Neuronal stem cell (in vitro differentiated cells): ENCODE data around the gene ZNF282.

Experiments
- DNase-seq: peaks from one replicate; pipeline ENCODE4 v3.0.0-alpha.2; 2013; ENCODE audit warnings: low spot score
- H2AFZ ChIP-seq: one replicate; pipeline ENCODE4 v1.6.1; 2013; ENCODE audit warnings: mild to moderate bottlenecking, low read length, inconsistent platforms
- H2AK5ac ChIP-seq: 2 replicates; pipeline ENCODE4 v1.6.1; 2013; ENCODE audit warnings: low read depth, mild to moderate bottlenecking, inconsistent platforms, low read length, moderate library complexity, mixed read lengths
- H2BK120ac ChIP-seq: 2 replicates; pipeline ENCODE4 v1.6.1; 2013; ENCODE audit warnings: low read depth, mild to moderate bottlenecking, inconsistent platforms, low read length, moderate library complexity, mixed read lengths
- H2BK12ac ChIP-seq: one replicate; pipeline ENCODE4 v1.6.1; 2013; ENCODE audit warnings: low read length, inconsistent platforms
- H2BK15ac ChIP-seq: 2 replicates; pipeline ENCODE4 v1.6.1; 2013; ENCODE audit warnings: mild to moderate bottlenecking, low read length, inconsistent platforms, mixed read lengths
- H2BK5ac ChIP-seq: one replicate; pipeline ENCODE4 v1.6.1; 2013; ENCODE audit warnings: inconsistent platforms, mild to moderate bottlenecking, low read length, moderate library complexity
- H3K14ac ChIP-seq: one replicate; pipeline ENCODE4 v1.6.1; 2013; ENCODE audit warnings: low read length, inconsistent platforms
- H3K18ac ChIP-seq: 2 replicates; pipeline ENCODE4 v1.6.1; 2013; ENCODE audit warnings: low read length, inconsistent platforms
- H3K23ac ChIP-seq: 2 replicates; pipeline ENCODE4 v1.6.1; 2013; ENCODE audit warnings: low read depth, mild to moderate bottlenecking, mixed read lengths, low read length, inconsistent platforms; ENCODE audit not compliant: poor library complexity
- H3K27ac ChIP-seq: replicated peaks from 3 replicates; pipeline ENCODE4 v1.5.1; 2013; ENCODE audit warnings: low read length, inconsistent platforms
- H3K27me3 ChIP-seq, 3 experiments: 2 replicates each; pipeline ENCODE4 v1.6.1; 2013; ENCODE audit warnings: low read length in 3 of 3, mild to moderate bottlenecking in 2 of 3, inconsistent platforms in 1 of 3, low read depth in 1 of 3, mixed read lengths in 1 of 3, moderate library complexity in 1 of 3; ENCODE audit not compliant: control insufficient read depth in 3 of 3, insufficient read depth in 3 of 3
- H3K36me3 ChIP-seq, 2 donors: replicated peaks in 1 of 2; 2 replicates each; pipeline ENCODE4 v1.6.1; 2013; ENCODE audit warnings: low read length in 2 of 2; ENCODE audit not compliant: control insufficient read depth in 2 of 2, insufficient read depth in 2 of 2
- H3K4ac ChIP-seq: 2 replicates; pipeline ENCODE4 v1.6.1; 2013; ENCODE audit warnings: inconsistent platforms, mild to moderate bottlenecking, low read length, moderate library complexity
- H3K4me1 ChIP-seq, 2 donors: 1 replicate in 1 of 2; 2 replicates in 1 of 2; pipeline ENCODE4 v1.6.1; 2013; ENCODE audit warnings: low read length in 2 of 2, low read depth in 1 of 2; ENCODE audit not compliant: control insufficient read depth in 2 of 2, insufficient read depth in 1 of 2
- H3K4me2 ChIP-seq: one replicate; pipeline ENCODE4 v1.6.1; 2013; ENCODE audit warnings: mild to moderate bottlenecking, low read length, inconsistent platforms; ENCODE audit not compliant: insufficient read depth, poor library complexity, severe bottlenecking
- H3K4me3 ChIP-seq, 2 donors: 2 replicates each; pipeline ENCODE4 v1.5.1; 2013; ENCODE audit warnings: low read length in 2 of 2, mild to moderate bottlenecking in 2 of 2, inconsistent platforms in 1 of 2, moderate library complexity in 1 of 2
- H3K79me1 ChIP-seq: one replicate; pipeline ENCODE4 v1.6.1; 2013; ENCODE audit warnings: low read depth, mild to moderate bottlenecking, inconsistent platforms, low read length, moderate library complexity
- H3K9ac ChIP-seq: one replicate; pipeline ENCODE4 v1.6.1; 2013; ENCODE audit warnings: mild to moderate bottlenecking, low read depth, low read length, inconsistent platforms; ENCODE audit not compliant: poor library complexity
- H3K9me3 ChIP-seq, 2 donors: replicated peaks in 1 of 2; 2 replicates each; pipeline versions ENCODE3 to v1.6.1; 2013; ENCODE audit warnings: low read length in 2 of 2, mild to moderate bottlenecking in 2 of 2, inconsistent platforms in 1 of 2, low read depth in 1 of 2, mixed read lengths in 1 of 2, moderate library complexity in 1 of 2; ENCODE audit not compliant: control insufficient read depth in 2 of 2, insufficient read depth in 1 of 2
- H4K8ac ChIP-seq: one replicate; pipeline ENCODE4 v1.6.1; 2013; ENCODE audit warnings: low read depth, mild to moderate bottlenecking, inconsistent platforms, low read length, moderate library complexity
- H4K91ac ChIP-seq: one replicate; pipeline ENCODE4 v1.6.1; 2013; ENCODE audit warnings: low read length, low read depth, mild to moderate bottlenecking, inconsistent platforms; ENCODE audit not compliant: poor library complexity
- WGBS, 2 donors: extraction: QIAGEN DNeasy Blood & Tissue Kit; methylation state at CpG; one replicate each; pipeline ENCODE4 v1.1.7; 2013; ENCODE audit warnings: missing lambda C conversion rate in 2 of 2, mixed read lengths in 1 of 2; ENCODE audit not compliant: insufficient read length in 2 of 2, insufficient replicate concordance in 1 of 2; ENCODE audit errors: extremely low coverage in 2 of 2; 5-methylcytosine and 5-hydroxymethylcytosine counted together

ZNF282 gene

DNA sequence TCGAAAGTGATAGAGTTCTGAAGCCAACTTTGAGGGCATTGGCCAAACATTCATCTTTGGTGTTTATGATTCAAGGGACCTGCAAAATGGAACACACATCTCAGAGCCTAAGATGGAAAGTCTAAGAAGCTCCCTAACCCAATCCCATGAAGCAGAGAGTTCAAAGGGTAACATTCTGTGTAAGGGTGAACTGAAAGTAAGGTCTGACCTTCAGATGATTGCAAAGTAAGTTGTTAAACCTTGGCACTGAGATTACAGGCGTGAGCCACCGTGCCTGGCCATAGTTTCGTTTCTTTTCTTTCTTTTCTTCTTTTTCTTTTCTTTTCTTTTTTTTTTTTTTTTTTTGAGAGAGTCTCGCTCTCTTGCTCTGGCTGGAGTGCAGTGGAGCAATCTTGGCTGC, 46.4 kb downstream of the ZNF282 start:
- peaks cover 2 to 6% of the 10 kb centered on the region in 2 donors for H3K9me3 ChIP-seq
- H4K91ac ChIP-seq, result no peak overlapping the region
- no peak overlapping the region for H2BK12ac ChIP-seq
- H4K8ac ChIP-seq, result no peak overlapping the region
- H3K79me1 ChIP-seq, result peaks cover 8% of the 10 kb centered on the region
- no peak overlapping the region for H3K9ac ChIP-seq
- H2BK5ac ChIP-seq, result no peak overlapping the region
- H3K4me3 ChIP-seq, result no peak overlapping the region
- H2AK5ac ChIP-seq, result no peak overlapping the region
- H2BK120ac ChIP-seq, result no peak overlapping the region
- H3K14ac ChIP-seq, result no peak overlapping the region
- H3K4me1 ChIP-seq, result no peaks in the 10 kb centered on the region
- H3K23ac ChIP-seq, result no peak overlapping the region
- no peak for DNase-seq
- no peaks in the 10 kb centered on the region for H3K27me3 ChIP-seq
- WGBS, 2 donors, result no CpG with 5 or more reads among the region's 5 CpGs
- H3K36me3 ChIP-seq, result no peaks in the 10 kb centered on the region
- no peak overlapping the region for H3K18ac ChIP-seq
- no peak overlapping the region for H2AFZ ChIP-seq
- H3K4ac ChIP-seq, result no peak overlapping the region
- no peak overlapping the region for H3K27ac ChIP-seq
- no peak overlapping the region for H3K4me2 ChIP-seq
- no peak overlapping the region for H2BK15ac ChIP-seq

DNA sequence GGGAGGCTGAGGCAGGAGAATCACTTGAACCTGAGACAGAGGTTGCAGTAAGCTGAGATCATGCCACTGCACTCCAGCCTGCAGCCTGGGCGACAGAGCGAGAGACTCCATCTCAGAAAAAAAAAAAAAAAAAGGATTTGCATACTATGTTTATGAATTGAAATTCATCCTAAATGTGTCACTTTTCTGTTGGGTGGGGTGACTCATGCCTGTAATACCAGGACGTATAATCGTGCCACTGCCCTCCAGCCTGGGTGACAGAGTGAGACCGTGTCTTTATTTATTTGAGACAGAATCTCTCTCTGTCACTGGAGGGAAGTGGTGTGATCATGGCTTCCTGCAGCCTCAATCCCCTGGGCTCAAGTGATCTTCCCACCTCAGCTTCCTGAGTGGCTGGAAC, 49.9 kb downstream of the ZNF282 start:
- Histone ChIP-seq H3K79me1 (peaks cover 5% of the 10 kb centered on the region), H2BK15ac (no peak overlapping the region)

DNA sequence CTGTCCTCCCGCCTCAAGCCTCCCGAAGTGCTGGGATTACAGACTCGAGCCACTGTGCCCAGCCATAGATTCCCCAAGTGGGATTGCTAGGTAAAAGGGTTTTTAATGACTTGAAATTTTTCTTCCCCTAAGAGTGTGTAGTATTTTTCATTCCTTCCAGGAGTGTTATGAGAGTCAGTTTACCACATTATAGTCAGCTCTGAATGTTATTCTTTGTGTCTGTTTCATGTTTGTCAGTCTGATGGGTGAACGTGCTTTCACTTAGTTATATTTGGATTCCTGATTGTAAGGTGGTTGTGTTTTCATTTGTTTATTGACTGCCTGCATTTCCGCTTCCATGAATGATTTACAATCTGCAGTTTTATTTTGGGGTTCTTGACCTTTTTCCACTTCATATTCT, 50.4 kb downstream of the ZNF282 start:
- Histone ChIP-seq H3K9ac (no peak overlapping the region), H3K14ac (no peak overlapping the region), H2BK15ac (no peak overlapping the region), H3K79me1 (peaks cover 7% of the 10 kb centered on the region), H3K4me3 (no peak overlapping the region), H2BK12ac (no peak overlapping the region), H3K36me3 (peaks cover 3 to 23% of the 10 kb centered on the region in 2 donors), H3K4me1 (no peaks in the 10 kb centered on the region), H2AK5ac (no peak overlapping the region), H3K18ac (no peak overlapping the region), H3K4ac (no peak overlapping the region), H3K27ac (no peak overlapping the region), H4K91ac (no peak overlapping the region), H3K23ac (no peak overlapping the region), H3K27me3 (no peaks in the 10 kb centered on the region), H2BK120ac (no peak overlapping the region), H2BK5ac (no peak overlapping the region), H3K4me2 (no peak overlapping the region), H4K8ac (no peak overlapping the region), H2AFZ (no peak overlapping the region), H3K9me3 (peaks cover 2 to 6% of the 10 kb centered on the region in 2 donors)
- WGBS, 2 donors, result no CpG with 5 or more reads among the region's 5 CpGs
- no peak for DNase-seq

More for the DNA sequence above, 49.9 kb downstream of the ZNF282 start:
- no peak overlapping the region for H3K18ac ChIP-seq
- no peak overlapping the region for H2AK5ac ChIP-seq
- no peak overlapping the region for H3K23ac ChIP-seq
- H3K14ac ChIP-seq, result no peak overlapping the region
- DNase-seq, result no peak
- WGBS, 2 donors, result no CpG with 5 or more reads among the region's 5 CpGs
- no peak overlapping the region for H4K8ac ChIP-seq
- no peak overlapping the region for H2BK12ac ChIP-seq
- peaks cover 2 to 6% of the 10 kb centered on the region in 2 donors for H3K9me3 ChIP-seq
- H3K27me3 ChIP-seq, result no peaks in the 10 kb centered on the region
- H3K4me1 ChIP-seq, result no peaks in the 10 kb centered on the region
- H3K9ac ChIP-seq, result no peak overlapping the region
- H2BK5ac ChIP-seq, result no peak overlapping the region
- H3K36me3 ChIP-seq, result peaks cover 0 to 18% of the 10 kb centered on the region in 2 donors
- no peak overlapping the region for H3K4me3 ChIP-seq
- H3K27ac ChIP-seq, result no peak overlapping the region
- H3K4me2 ChIP-seq, result no peak overlapping the region
- no peak overlapping the region for H3K4ac ChIP-seq
- no peak overlapping the region for H4K91ac ChIP-seq
- H2BK120ac ChIP-seq, result no peak overlapping the region
- no peak overlapping the region for H2AFZ ChIP-seq

DNA sequence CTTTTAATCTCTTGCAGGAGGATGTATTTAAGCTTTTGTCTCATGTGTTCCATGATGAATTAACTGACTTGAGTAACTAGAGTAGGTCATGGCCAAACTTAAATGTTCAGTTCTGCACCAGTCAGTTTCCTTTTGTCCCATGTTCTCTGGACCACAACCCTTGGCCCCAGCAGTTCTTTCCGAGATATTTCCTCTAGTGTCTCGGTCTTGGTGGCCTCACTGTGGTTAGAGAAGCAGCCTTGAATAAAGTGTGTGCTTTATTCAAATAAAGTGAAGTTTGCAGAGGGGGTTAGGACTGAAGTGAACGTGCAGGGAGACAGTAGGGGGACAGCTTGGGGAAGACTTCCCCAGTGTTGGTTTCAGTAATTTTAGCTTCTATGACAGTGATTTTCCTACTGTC, 53.4 kb downstream of the ZNF282 start:
- Histone ChIP-seq H3K9me3 (peaks cover 0 to 2% of the 10 kb centered on the region in 2 donors), H3K18ac (no peak overlapping the region), H2BK12ac (no peak overlapping the region), H3K27me3 (no peaks in the 10 kb centered on the region), H4K91ac (no peak overlapping the region), H3K4me1 (no peaks in the 10 kb centered on the region), H3K27ac (no peak overlapping the region), H3K4ac (no peak overlapping the region), H3K4me3 (no peak overlapping the region), H3K23ac (no peak overlapping the region), H3K14ac (no peak overlapping the region), H3K36me3 (peaks cover 22 to 51% of the 10 kb centered on the region in 2 donors), H3K79me1 (peaks cover 6% of the 10 kb centered on the region), H3K9ac (no peak overlapping the region), H2AFZ (no peak overlapping the region), H2AK5ac (no peak overlapping the region), H2BK5ac (no peak overlapping the region), H4K8ac (no peak overlapping the region), H3K4me2 (no peak overlapping the region), H2BK15ac (no peak overlapping the region), H2BK120ac (no peak overlapping the region)
- WGBS, 2 donors, result no CpG with 5 or more reads among the region's 3 CpGs
- no peak for DNase-seq
